Sciatic nerve (tissue), 2 donors: ENCODE results near the gene CASKIN2. TPM values are rescaled to one million over a fixed set of nuclear protein-coding genes. Genes with fewer than 3 reads are reported as not detected.

Experiments
- ATAC-seq: fragments of 200-7000 bp; cut with Tn5 transposase; one replicate; pipeline ENCODE4 v1.9.1; 2020; ENCODE audit warnings: mild to moderate bottlenecking, moderate library complexity
- DNase-seq: peaks from one replicate; pipeline ENCODE4 v3.0.0-alpha.2; 2020; ENCODE audit warnings: low spot score
- intact Hi-C: fragments of 100-400 bp; cut with DNase I; formaldehyde crosslinking; loops from one replicate; pipeline ENCODE4 v1.14.2; 2022
- total RNA-seq: library from RNA; stranded (reverse); fragmentation: NEBNext Ultra II Directional; extraction: Animal tissue kit (Norgen Biotek cat#: 25700); gene quantifications from one replicate; pipeline ENCODE4 v1.2.1, GENCODE V29; 2021
- donor health status: DM: no; HTN: no; CAD: no.
- donor health status: DM: no; HTN: no; CAD: no.

The CASKIN2 gene
- total RNA-seq, 1 donor from 2014 or later, result 127 TPM

DNA sequence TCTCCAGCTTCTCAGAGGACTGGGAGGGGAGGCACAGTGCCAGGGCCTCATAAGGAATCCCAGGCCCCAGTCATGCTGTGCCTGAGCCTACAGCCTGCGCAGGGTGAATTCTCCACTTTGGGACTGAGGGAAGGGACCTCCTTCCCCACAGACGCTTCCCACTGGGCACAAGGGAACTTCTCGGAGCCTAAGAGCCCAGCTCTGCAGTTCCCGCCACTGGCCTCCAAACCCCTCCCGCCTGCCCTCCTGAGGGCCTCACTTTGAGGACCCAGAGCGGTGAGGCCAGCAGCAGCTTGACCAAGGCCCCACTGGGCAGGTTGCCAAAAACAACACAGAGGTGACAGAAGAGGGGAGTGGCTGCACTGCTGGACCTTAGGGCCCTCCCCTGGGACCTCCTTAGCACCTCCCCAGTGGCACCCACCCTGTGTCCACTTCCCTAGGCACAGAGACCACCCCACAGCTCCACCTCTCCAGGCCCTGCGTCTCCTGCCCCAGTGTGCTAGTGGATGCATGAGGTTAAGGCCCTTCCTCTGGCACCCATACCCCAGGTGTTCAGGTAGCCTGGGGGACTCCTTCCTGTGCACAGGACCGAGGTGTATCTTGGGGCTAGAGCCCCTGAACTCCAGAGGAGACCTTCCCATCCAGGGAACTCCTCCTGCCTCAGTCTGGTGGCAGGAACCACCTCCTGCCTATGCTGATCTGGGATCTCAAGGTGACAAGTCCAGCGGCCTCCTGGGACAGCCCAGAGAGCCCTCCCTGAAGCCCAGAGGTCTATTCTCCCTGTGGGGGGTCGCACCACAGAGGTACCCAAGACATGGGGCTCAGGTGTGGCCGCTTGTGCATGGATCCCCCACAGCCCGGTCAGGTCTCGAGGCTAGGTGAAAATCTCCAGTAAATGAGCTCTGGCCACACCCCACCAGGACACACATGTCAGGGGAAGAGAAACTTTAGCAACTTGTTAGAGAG, 3.4 kb downstream of the CASKIN2 start:
- no peak for ATAC-seq
- DNase-seq, result no peak
- intact Hi-C loops, result no loop called here

DNA sequence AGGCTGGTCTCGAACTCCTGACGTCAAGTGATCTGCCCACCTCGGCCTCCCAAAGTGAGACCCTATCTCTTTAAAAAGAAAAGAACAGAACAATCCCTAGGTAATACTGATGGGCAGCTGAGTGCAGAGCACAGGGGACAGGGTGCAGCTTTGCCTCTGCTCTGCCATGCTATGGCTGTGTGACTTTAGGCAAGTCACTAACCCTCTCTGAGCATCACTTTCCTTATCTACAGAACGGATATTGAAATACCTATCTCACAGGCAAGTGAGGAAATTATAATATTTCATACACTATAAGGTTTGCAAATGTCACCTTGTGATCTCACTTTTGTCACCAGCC, 4.1 kb downstream of the CASKIN2 start:
- intact Hi-C loops, result no loop called here
- DNase-seq (no peak), ATAC-seq (no peak)

DNA sequence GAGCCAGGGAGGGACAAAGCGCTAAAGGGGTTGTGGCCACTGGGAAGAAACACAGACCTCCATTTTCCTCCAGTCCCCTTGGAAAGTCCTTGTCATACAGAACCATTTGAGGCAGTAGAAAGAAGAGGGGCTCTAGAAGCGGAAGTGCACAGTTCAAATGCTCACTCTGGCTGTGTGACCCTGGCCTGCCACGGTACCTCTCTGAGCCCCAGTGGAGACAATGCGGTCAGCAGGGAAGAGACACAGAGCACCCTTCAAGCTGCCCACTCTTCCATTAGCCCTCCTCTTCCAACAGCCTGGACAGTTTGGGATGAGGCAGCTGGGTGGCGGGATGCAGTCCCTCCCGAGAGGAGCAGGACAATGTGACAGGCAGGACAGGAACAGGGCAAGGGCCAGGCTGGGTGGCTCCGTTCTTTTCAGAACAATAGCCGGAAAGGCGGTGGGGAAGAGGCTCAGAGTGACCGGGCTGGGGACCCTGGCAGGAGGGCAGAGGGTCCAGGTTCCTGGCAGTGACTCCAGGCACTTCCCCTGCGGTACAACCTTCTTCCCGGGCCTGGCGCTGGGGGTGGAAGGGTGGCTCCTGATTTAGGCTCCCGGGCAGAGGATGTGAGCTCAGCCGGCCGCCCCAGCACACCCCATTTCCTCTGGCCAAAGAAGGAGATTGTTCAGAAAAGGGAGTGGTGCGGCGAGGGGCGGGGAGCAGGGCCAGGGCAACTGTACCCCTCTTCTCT, 5.6 kb downstream of the CASKIN2 start:
- intact Hi-C loops, result no loop called here
- DNase-seq, result no peak
- no peak for ATAC-seq

DNA sequence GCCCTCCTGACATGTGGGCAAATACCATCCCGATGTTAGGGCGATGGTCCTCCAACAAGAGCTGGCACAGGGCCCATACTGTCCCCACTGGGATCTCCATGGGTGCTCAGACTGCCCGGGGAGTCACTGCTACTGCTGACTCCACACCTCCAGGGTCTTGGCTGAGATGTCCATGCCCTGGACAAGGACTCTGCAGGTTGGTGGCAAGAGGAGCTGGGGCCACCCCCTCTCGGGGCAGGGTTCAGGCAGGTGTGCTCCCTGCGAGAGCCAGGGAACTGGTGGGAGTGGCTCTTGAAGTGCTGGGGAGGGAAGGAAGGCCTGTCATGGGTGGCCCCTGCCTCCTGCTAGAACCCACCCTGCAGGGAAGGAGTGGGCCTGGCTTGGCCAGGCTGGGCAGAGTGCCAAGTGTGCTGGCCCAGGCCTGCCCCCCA, 6.4 kb downstream of the CASKIN2 start:
- ATAC-seq, result no peak
- intact Hi-C loops, result no loop called here
- DNase-seq, result no peak

DNA sequence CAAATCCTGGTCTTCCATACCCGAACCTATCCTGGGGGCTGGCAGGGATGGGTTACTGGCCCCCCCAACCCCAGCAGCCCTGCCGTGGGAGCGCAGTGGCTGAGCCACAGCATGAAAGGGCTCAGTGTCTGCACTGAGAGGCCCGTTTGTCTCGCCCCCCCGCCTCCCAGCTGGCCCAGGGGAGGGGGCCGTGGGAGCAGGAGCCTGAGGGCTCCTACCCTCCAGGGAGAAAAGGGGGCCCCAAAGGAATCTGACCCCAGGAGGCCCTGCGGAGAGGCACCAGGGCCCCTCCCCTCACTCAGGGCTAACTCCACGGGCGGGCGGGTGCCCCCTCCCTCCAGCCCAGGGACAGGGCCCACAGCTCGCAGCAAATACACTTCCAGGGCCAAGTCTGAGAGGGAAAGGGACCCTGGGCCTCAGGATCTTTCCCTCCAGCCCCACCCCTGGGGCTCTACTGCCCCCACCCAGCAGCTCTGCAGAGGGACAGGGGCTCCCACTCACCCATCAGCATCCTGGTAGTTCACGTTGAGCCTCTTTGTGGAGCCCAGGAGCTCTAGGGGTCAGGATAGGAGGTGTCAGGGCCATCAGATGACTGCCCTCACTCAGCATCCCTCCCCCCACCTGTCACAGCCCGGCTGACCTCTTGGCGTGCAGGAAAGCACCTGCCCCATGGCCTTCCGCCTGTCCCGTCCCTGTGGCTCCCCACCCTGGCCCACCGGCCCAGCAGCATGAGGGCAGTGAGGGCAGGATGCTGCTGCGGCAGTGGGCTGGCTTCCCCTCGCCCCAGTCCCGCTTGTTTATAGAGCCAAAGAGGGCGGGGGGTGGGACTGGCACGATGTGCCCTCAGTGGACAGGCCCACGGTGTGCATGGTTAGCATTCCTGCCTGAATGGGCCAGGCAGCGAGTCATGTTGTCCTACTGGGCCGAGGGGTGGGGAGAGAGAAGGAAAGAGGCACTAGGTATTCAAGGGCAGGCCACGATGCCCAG, 7.3 kb downstream of the CASKIN2 start:
- ATAC-seq, result peak; percentile 56
- DNase-seq, result peak; percentile 79
- intact Hi-C loops, result no loop called here

DNA sequence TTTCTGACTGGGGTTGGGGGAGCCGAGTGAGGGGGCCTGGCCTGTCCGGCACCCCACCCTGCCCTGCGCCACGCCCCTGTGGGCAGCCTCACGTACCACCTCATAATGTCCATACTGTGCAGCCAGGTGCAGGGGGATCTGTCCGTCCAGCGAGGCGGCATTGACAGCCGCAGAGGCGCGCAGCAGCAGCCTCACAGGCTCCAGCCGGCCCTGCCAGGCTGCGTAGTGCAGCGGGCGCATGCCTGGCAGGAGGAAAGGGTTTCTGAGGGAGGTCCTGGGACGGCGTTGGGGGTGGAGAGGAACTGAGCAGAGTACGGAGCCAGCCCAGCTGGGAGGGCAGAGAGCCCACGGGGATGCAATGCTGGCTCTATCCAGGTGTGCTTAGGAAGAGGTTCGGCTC, 8.4 kb downstream of the CASKIN2 start:
- ATAC-seq, result no peak
- DNase-seq, result no peak
- intact Hi-C loops, result no loop called here

DNA sequence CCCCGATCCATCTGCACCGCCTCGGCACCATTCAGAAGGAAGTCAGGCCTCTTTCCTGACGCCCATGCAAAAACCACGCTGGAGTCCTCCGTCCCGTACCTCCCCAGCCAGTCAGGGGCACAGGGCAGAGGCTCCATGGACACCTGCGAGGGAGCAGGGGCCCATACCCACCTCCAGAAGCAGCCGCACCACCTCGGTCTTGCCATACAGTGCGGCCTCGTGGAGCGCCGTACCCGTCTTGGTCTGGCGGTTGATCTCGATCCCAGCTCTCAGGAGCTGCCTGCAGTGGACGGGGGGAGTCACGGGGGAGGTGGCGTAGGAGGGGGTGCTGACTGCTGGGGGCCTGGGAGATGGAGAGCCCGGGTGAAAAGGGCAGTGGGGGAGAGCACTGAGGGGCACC, 9.2 kb downstream of the CASKIN2 start:
- no peak for DNase-seq
- ATAC-seq, result no peak
- intact Hi-C loops, result no loop called here

DNA sequence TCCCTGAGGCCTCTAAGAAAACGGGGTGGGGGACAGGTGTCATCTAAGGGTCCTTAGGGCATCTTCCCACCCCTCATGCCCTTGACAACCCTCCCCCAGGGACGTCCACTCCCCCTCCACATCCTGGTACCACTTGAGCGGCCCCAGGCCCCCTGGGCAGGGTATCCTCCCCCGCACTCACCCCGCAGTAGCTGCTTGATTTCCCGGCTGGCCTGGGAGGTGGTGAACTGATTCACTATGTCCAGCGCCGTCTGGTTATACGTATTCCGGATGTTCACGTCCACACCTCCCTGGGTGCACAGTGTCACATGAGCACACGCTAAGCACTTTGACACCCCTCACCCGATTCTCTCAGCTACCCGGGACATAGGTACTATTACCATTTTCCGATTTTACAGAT, 9.7 kb downstream of the CASKIN2 start:
- ATAC-seq (no peak), DNase-seq (no peak)
- intact Hi-C loops, result no loop called here

DNA sequence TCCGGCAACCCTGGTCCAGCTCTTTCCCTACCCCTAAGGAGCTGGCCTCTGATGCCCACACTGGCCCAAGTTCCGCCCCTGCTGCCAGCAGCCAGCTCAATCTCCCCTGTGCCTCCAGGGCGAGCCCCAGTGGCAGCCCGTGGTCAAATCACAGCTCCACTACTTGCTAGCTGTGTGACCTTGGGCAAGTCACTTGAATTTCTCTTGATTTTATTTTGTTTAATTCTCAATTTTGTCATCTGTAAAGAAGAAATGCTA, 10.3 kb downstream of the CASKIN2 start:
- DNase-seq, result no peak
- ATAC-seq, result no peak
- intact Hi-C loops, result no loop called here

DNA sequence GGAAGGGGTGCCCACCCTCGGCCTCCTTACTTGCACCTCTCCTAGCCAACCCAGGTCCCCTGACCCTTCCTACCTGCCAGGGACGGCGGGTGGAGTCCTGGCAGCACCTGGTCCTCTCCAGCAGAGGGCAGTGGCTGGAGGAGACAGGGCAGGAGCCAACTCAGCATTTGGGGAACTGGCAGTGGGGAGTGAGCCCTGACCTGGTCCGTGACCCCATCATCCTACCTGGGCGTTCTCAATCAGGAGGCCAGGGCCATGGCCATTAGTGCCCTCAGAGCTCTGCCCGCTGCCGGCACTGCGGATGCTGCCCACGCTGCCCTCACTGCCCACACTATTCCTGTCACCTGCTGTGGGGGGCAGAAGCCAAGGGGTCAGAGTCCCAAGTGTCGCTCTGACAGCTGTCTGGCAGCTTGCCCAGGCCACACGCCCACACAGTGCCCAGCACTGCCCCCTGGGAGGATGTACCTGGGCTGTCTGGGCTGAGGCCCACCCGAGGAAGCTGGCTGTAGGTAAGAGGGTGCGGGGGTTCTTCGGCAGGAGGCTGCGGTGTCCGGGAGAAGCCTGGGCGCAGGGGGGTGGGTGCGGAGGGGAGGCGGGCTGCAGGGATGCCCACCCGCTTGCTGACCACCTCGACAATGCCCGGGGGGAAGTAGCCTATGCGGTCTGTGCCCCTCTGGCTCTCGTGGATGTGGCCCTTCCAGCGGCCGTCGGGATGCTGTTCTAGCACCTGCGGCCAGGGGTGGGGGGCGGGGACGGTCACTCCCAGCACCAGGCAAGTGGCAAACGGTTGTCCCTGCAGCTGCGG, 10.8 kb downstream of the CASKIN2 start:
- intact Hi-C loops, result no loop called here
- no peak for DNase-seq
- ATAC-seq, result no peak

DNA sequence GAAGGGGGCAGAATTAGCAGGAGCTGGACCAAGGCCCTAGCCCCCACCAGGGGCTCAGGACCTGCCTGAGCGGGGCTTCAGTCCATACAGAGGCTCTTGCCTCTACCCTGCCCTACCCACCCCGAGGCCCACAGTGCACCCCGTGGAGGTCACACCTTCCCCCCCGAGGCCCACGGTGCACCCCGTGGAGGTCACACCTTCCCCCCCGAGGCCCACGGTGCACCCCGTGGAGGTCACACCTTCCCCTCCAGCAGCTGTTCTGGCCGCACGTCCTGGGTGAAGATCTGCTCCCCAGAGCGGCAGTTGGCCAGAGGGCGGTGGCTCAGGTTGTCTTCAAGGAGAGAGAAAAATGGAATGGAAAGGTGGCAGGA, 11.4 kb downstream of the CASKIN2 start:
- intact Hi-C loops, result no loop called here
- DNase-seq (no peak), ATAC-seq (no peak)

DNA sequence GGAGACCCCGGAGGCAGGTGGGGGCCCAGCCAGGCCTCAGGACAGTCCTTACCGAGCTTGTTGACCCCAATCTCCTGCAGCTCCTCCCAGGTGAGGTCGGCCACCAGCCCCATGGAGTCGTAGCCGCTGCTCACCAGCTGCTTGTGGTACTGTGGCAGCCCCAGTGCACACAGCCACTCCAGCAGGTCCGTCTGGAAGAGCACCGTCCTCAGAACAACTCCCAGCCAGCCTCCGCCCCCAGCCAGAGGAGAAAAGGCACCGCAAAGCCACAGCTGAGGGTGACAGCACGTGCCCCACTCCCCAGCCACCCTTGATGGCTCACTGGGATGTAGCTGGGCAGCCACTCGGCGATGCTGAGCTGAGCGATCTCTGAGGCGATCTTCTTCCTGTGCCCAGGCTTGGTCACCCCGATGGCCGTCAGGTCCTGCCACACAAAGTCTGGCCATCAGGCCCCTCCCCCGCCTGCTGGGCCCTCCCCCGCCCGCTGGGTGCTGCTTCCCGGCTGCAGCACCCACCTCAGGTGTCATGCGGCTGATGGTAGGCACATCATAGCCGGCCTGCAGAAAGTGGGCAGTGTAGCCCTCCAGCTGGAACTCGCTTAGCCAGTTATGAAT, 11.9 kb downstream of the CASKIN2 start:
- intact Hi-C loops, result no loop called here
- no peak for DNase-seq
- no peak for ATAC-seq

DNA sequence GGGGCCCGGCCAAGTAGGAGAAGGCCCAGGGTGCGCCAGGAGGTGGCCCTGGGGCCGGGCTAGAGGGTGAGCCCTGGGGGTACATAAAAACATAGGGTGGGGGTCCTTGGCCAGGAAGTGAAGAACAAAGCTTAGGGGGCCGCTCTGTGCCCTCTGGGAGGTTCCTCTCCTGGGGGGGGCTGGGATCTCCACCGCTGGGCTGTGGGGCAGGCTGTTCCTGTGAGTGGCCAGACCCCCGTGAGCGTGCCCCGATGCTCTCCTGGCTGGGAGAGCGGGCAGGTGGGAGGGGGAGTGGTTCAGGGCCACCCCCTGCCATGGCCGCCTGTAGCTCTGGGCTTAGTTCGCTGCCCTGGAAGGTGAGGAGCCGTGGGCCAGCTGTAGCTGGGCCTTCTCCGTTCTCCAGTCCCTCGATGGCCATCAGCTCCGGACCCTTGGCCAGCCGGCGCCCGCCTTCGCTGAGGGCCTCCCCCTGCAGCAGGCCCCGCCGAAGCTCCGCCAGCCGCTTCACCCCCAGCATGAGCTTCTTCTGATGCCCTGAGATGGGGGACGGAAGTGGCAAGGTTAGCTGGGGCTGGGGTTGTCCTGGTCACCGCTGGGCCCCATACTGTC, 12.5 kb downstream of the CASKIN2 start:
- intact Hi-C loops, result no loop called here
- ATAC-seq (no peak), DNase-seq (no peak)

DNA sequence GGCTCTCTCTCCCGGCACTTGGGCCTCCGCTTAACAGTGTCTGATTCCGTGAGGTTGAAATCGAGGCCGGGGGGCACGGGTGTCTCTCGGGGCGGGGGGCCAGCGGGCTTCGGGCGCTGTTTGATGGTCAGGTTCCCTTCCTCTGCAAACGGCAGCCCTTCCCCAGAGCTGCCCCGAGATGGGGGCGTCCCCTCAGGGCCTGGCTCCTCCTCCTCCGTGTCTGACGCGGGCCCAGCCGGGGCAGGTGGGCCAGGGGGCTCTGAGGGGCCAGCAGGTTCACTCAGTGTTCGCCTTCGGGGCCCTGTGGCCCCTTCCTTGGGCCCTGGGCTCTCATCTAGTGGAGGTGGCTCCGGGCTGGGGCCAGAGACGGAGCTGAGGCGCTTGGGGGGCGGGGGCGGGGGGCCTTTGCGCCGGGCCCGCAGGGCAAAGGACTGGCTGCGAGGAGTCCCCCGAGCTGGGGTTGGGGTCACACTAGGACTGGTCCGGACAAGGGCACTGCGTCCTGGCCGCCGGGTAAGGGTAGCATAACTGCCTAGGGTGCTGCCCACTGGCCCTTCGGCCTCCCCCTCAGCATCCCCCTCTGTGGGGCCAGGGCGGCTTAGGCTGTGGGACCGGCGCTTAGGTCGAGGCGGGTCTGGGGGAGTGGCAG, 13.1 kb downstream of the CASKIN2 start:
- intact Hi-C loops, result no loop called here
- ATAC-seq (no peak), DNase-seq (no peak)

DNA sequence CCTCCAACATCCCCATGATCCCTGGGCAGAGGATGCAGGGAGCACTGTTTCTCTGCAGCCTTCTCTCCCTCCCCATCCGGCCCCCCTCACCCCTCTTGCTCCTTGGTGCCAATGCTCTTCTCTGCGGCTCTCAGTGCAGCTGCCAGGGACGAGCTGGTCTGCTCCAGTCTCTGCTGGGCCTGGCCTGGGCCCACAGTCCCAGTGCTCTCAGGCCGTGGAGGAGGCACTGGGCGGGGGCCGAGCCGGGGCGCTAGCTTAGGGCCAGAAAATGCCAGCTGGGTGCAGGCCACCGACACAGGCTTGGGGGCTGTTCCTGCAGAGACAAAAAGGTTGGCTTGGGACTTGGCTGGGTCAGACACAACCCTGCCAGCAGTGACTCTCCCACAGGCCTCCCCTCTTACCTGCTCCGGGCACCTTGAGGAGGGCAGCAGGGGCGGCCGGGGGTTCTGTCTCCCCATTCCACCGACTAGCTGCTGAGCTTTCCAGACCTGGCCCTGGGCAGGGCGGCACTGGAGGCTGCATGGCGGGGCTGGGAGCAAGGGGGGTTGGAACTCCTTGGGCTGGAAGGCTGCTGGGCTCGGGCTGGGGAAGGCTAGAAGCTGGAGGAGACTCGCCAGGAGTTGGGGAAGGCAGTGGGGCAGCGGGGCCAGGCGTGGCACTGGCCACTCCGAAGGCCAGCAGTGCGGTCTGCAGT, 13.8 kb downstream of the CASKIN2 start:
- DNase-seq (no peak), ATAC-seq (peak; percentile 45)
- intact Hi-C loops, result no loop called here

DNA sequence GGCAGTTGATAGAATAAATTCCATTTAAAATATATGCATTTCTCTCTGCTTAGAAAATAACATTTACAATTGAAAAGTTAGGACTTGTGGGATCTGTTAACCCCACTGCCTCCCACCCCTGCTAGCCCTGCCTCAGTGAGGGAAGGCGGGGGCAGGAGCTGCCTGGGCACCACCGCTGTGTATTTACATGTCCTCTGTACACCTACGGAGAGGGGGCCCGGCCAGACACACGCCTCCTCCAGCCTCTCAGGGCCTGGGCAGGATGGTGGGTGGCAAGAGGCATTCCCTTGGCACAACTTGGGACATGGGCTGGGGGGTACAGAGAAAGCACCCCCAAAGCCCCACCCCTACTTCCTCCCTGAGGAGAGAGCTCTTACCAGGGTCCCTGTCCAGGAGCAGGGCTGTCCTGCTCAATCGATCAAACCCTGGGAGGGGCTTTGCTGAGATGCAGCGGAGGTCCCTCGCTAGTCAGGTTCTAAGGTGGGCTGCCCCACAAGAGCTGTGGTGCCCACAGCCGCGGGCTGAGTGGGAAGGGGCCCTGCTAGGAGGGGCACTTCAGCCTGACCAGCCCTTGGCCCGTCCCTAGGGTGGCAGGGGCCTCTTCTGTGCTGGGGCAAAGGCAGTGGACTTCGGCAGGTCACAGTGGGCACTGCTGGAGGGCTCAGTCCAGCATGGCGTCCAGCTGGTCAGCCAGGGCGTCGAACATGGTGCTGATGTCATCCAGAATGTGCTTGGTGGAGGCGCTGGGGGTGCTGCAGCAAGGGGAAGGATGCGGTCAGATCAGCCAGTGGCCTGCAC, 14.7 kb downstream of the CASKIN2 start:
- no peak for ATAC-seq
- intact Hi-C loops, result no loop called here

More for the DNA sequence above, 14.7 kb downstream of the CASKIN2 start:
- DNase-seq, result no peak
